HG03442 (cell line): ENCODE data around the gene ANXA4.

ENCODE experiments used
- ATAC-seq: cut with Tn5 transposase; IDR thresholded peaks from one replicate; pipeline ENCODE4 v1.9.1; 2021; ENCODE audit warnings: mild to moderate bottlenecking, moderate library complexity; ENCODE audit not compliant: unreplicated experiment

The ANXA4 gene

GRCh38 chr2:69837533-69837932, 95.6 kb downstream of the ANXA4 start:
- no peak for ATAC-seq

GRCh38 chr2:69843993-69844392, 102.1 kb downstream of the ANXA4 start:
- no peak for ATAC-seq

GRCh38 chr2:69844560-69844959, 102.6 kb downstream of the ANXA4 start:
- ATAC-seq, result no peak

GRCh38 chr2:69846182-69847067, 104.5 kb downstream of the ANXA4 start:
- no peak for ATAC-seq

GRCh38 chr2:69847068-69847828, 105.3 kb downstream of the ANXA4 start:
- ATAC-seq, result no peak

- ATAC-seq, result no peak
Measured at GRCh38 chr2:69848186-69848790, 106.4 kb downstream of the ANXA4 start.

GRCh38 chr2:69858261-69858660, 116.3 kb downstream of the ANXA4 start:
- ATAC-seq, result no peak

- ATAC-seq, result no peak
Measured at GRCh38 chr2:69863298-69863697, 121.4 kb downstream of the ANXA4 start.
